ENCODE measurements around the gene CCDC30. TPM values are rescaled to one million over a fixed set of nuclear protein-coding genes. Genes with fewer than 3 reads are reported as not detected.

The CCDC30 gene
- total and polyA plus RNA-seq, 9 donors: 3.8 to 11.7 (median 6.7) TPM

- Histone ChIP-seq H3K27me3 (no peaks in the 10 kb centered on the region), H3K27ac (no peak overlapping the region), H3K9me3 (no peaks in the 10 kb centered on the region), H3K4me1 (ENCODE audit: insufficient read depth) (peaks cover 3% of the 10 kb centered on the region), H3K4me3 (no peak overlapping the region), H3K36me3 (no peaks in the 10 kb centered on the region)
- 63 to 68% (median 66%) methylated on average over 9 of the region's 9 CpGs for WGBS, 3 donors
- intact Hi-C loops (cut with DNase I): no loop called here
- TF ChIP-seq POLR2A (IDR thresholded peaks at IDR 0.05): no peak
- TF ChIP-seq EP300 (IDR thresholded peaks at IDR 0.05): no peak
- no peak for DNase-seq
These were observed 40.3 kb upstream of the CCDC30 start for GRCh38 chr1:42422737-42423136.

GRCh38 chr1:42423681-42424080, 39.4 kb upstream of the CCDC30 start:
- Histone ChIP-seq H3K9me3 (no peaks in the 10 kb centered on the region), H3K27ac (no peak overlapping the region), H3K4me1 (ENCODE audit: insufficient read depth) (peaks cover 3% of the 10 kb centered on the region), H3K36me3 (no peaks in the 10 kb centered on the region), H3K27me3 (no peaks in the 10 kb centered on the region), H3K4me3 (no peak overlapping the region)
- no peak for TF ChIP-seq POLR2A (IDR thresholded peaks at IDR 0.05)
- no peak for TF ChIP-seq EP300 (IDR thresholded peaks at IDR 0.05)
- intact Hi-C loops (cut with DNase I): no loop called here
- 92 to 97% (median 92%) methylated on average over 3 of the region's 3 CpGs for WGBS, 3 donors
- DNase-seq: no peak

DNA sequence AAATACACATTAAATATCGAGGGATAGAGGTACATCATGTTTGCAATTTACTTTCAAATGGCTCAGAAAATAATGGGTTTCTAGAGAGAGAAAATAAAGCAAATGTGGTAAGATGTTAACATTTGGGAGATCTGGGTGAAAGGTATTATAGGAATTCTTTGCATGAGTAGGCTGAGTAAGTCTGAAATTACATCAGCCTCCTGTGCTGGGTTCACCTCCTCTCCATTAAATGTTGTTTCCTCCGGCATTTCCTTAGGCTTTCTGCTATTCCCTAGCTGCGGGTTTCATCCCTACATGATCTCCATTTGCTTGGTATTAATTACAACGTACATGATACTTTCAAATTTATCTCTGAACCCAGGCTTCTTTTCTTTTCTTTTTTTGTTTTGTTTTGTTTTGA, 38.9 kb upstream of the CCDC30 start:
- intact Hi-C loops (cut with DNase I): no loop called here
- no peak for TF ChIP-seq CTCF (IDR thresholded peaks at IDR 0.05)
- TF ChIP-seq POLR2A (IDR thresholded peaks at IDR 0.05): no peak
- no peak for TF ChIP-seq EP300 (IDR thresholded peaks at IDR 0.05)
- WGBS, 3 donors: 87 to 88% (median 88%) methylated on average over 4 of the region's 4 CpGs

GRCh38 chr1:42427240-42427639, 35.8 kb upstream of the CCDC30 start:
- Histone ChIP-seq H3K36me3 (no peaks in the 10 kb centered on the region), H3K4me1 (ENCODE audit: insufficient read depth) (no peaks in the 10 kb centered on the region), H3K4me3 (no peak overlapping the region), H3K27ac (no peak overlapping the region), H3K9me3 (no peaks in the 10 kb centered on the region), H3K27me3 (no peaks in the 10 kb centered on the region)
- 76 to 78% (median 76%) methylated on average over 4 of the region's 4 CpGs for WGBS, 3 donors
- TF ChIP-seq POLR2A (IDR thresholded peaks at IDR 0.05) (no peak), CTCF (IDR thresholded peaks at IDR 0.05) (no peak), EP300 (IDR thresholded peaks at IDR 0.05) (no peak)
- intact Hi-C loops (cut with DNase I): no loop called here
- no peak for DNase-seq

More for the DNA sequence above, 38.9 kb upstream of the CCDC30 start:
- H3K4me3 ChIP-seq: no peak overlapping the region
- no peak for DNase-seq
- H3K27me3 ChIP-seq: no peaks in the 10 kb centered on the region
- H3K36me3 ChIP-seq: no peaks in the 10 kb centered on the region
- peaks cover 3% of the 10 kb centered on the region for H3K4me1 ChIP-seq (ENCODE audit: insufficient read depth)
- no peaks in the 10 kb centered on the region for H3K9me3 ChIP-seq
- H3K27ac ChIP-seq: no peak overlapping the region

DNA sequence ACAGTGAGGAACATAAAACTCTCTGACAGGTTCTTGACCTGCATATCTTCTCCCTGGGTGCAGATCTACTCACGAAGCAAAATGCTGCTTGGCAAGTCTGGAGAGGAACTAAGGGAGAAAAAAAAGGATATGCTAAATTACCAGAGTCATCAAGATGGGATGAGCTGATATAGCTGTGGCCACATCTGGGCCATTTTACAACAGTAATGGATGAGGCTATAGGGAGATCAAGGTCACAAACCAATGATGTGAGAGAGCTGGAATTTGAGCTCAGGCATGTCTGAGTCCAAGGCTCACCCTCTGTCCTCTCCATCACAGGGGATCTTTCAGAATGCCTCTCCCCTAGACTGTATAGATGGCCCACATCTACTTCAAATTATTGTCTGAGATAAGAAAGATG, 33.5 kb upstream of the CCDC30 start:
- TF ChIP-seq POLR2A (IDR thresholded peaks at IDR 0.05): no peak
- no peak for TF ChIP-seq EP300 (IDR thresholded peaks at IDR 0.05)
- no peak for TF ChIP-seq CTCF (IDR thresholded peaks at IDR 0.05)
- no peaks in the 10 kb centered on the region for H3K9me3 ChIP-seq
- H3K27me3 ChIP-seq: no peaks in the 10 kb centered on the region
- no peak overlapping the region for H3K4me3 ChIP-seq
- no peaks in the 10 kb centered on the region for H3K36me3 ChIP-seq
- DNase-seq: no peak
- WGBS, 3 donors: 63 to 81% (median 74%) methylated on average over 1 of the region's 1 CpG
- H3K27ac ChIP-seq: no peak overlapping the region
- intact Hi-C loops (cut with DNase I): no loop called here
- no peaks in the 10 kb centered on the region for H3K4me1 ChIP-seq (ENCODE audit: insufficient read depth)
